ENCODE results near the gene OOSP4B.

- TF ChIP-seq CTCF (IDR thresholded peaks at IDR 0.05) (no peak), POLR2A (IDR thresholded peaks at IDR 0.05) (no peak), EP300 (IDR thresholded peaks at IDR 0.05) (no peak)
These were observed 19.2 kb upstream of the OOSP4B start for GRCh38 chr11:59997800-59998199.
